AG08395 (cell line): ENCODE results near the gene EPS15.
"Not testable (repeated sequence)": the region's sequence is repeated elsewhere in the genome, so short reads cannot be mapped to it uniquely, and the experiment has no call there.

ENCODE experiments used
- DNase-seq: peaks from one replicate; pipeline ENCODE4 v3.0.0; 2012; ENCODE audit warnings: mixed read lengths, low spot score

The EPS15 gene

DNA sequence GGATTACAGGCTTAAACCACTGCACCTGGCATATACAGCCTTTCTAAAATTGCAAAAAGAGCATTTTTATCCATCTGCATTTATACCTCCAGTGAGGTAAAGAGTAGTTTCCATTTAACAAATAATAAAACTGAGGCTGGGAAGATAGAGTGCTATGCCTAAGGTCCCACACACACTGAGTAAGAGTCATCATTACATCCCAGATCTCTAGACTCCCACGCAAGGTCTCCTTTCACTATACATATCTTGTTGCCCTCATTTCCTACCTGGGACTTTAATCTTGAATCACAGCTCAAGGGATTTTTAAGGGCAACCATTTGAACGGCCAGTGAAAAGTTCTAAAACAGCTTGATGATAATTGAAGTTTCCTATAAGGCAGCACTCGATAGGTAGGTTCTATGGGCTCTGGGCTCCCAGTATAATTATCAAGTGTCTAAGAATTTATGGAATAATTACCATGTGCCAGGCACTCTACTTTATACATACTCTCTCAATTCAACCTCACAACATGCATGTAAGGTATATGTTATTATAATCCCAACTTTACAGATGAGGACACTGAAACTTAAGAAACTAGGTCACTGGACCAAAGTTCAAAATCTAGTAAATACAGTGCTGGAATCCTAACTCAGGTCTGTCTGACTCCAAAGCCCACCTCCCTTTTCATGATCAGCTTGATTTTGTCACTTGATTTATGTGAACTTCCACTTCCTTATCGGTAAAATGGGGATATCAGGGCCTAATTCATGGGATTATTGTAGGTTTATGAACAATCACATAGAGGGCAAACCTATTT lies 23.3 kb upstream of the EPS15 start:
- DNase-seq, result no peak

DNA sequence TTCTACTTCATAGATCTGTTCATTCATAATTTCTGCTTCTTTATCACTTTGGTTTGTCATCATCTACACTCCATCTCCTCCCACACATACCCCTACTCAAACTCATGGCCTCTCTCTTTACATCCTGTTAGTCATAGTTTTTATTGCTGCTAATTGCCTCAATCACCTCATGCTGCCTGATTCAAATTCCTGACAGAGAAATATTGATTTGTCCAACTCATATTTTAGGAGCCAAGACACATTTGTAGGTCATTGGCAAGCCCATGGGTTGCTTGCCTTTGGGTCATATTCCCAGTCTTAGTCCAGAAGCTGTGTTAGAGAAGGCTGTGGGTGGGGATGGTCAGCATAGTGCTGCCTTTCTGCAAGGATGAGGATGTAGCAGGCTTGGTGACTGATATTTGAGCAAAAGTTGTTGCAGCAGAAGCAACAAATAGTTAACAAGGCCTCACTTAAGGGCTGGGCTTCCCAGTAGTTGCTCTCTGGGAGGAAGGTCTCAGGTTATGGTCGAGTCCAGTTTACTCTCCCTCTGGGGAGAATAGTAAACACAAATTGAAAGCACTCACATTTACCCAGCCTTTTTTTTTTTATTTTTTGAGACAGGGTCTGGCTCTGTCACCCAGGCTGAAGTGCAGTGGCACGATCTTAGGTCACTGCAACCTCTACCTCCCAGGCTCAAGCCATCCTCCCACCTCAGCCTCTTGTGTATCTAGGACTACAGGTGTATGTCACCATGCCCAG lies 22.4 kb upstream of the EPS15 start:
- no peak for DNase-seq

- no peak for DNase-seq
Measured at GRCh38 chr1:51537568-51537967, 18.5 kb upstream of the EPS15 start.

GRCh38 chr1:51535006-51535592 lies 16.0 kb upstream of the EPS15 start:
- DNase-seq, result peak; percentile 77

DNA sequence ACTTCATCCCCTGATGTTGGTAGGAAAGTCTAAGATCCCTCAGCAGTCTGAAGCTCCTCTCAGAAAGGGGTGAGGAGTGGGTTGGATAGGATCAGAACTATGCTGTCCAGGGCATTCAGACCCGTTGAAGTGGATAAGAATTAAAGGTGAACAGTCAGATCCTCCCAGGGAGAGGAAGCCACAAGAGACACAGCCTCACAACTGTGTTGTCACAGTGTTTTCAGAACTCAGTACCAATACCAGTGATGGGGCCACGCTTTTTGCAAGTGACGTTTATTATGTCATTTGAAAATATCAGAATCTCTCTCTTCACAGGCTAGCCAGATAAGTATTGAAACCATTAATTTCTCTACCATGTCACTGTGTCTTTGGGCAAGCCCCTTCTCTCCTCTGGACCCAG lies 15.4 kb upstream of the EPS15 start:
- no peak for DNase-seq

DNA sequence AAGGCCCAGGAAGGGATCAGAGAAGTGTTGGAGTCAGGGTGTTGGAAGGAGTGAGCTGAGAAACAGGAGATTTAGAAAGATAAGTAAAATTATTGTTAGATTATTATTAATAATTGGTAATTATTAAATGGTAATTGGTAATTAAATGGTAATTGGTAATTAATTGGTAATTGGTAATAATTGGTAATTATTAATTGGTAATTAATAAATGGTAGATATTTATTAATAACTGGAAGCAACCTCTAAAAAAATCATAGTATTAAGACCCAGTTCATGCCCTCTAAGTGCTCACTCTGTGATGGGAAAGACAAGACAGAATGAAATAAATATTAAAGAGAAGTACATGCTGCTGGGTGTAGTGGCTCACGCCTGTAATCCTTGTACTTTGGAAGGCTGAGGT lies 13.8 kb upstream of the EPS15 start:
- no peak for DNase-seq

- not testable (repeated sequence) for DNase-seq
Measured at GRCh38 chr1:51530447-51530846, 11.4 kb upstream of the EPS15 start.

DNA sequence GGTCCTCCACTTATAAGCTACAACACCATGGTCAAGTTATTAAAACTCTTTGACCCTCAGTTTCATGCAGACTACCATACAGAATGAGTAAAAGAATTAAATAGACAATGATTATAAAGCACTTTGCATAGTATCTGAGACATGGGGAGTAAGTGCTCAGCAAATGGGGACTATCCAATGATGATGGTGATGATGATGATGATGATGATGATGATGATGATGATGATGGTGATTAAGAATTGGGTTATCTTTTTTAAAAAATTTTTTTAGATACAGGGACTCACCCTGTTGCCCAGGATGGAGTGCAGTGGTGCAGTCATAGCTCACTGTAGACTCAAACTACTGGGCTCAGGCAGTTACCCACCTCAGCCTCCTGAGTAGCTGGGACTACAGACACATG lies 8.1 kb upstream of the EPS15 start:
- DNase-seq, result no peak

- no peak for DNase-seq
Measured at GRCh38 chr1:51526248-51526647, 7.2 kb upstream of the EPS15 start.

DNA sequence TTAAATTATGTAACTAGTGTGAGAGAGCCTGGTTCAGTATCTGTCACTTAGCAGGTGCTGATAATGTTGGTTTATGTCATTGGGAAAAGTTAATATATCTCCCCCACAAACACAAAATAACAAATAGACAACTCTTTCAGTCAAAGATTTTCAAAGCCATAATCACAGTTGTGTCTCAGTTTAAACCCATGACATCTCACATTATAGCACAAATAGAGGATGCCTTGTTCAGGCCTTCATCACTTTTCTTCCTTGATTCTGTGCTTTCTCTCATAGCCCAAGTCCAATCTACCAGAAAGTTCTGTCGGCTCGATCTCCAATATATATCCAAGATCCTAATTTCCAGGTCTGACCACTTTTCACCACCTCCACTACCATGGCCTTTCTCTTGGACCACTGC lies 6.2 kb upstream of the EPS15 start:
- no peak for DNase-seq

GRCh38 chr1:51524817-51525216 lies 5.8 kb upstream of the EPS15 start:
- no peak for DNase-seq

DNA sequence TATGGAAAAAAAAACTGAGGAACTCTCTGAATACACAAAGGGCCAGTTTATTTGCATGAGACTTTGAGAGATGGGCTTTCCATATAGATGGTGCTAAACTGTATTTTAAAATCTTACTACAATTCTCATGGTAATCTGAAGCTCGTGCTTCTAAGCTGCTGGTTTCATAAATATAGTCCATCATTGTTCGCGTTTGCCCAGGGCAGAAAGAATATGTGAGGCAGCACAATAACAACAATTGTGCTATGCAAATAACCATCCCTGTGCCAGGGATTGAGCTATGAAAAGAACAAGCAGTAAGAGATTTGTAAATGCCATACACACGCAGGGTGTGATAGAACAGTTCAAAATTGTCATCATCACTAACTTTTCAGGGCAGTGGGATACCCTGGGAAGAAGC lies 4.9 kb upstream of the EPS15 start:
- DNase-seq, result no peak

GRCh38 chr1:51520700-51521248 lies 1.7 kb upstream of the EPS15 start:
- no peak for DNase-seq

DNA sequence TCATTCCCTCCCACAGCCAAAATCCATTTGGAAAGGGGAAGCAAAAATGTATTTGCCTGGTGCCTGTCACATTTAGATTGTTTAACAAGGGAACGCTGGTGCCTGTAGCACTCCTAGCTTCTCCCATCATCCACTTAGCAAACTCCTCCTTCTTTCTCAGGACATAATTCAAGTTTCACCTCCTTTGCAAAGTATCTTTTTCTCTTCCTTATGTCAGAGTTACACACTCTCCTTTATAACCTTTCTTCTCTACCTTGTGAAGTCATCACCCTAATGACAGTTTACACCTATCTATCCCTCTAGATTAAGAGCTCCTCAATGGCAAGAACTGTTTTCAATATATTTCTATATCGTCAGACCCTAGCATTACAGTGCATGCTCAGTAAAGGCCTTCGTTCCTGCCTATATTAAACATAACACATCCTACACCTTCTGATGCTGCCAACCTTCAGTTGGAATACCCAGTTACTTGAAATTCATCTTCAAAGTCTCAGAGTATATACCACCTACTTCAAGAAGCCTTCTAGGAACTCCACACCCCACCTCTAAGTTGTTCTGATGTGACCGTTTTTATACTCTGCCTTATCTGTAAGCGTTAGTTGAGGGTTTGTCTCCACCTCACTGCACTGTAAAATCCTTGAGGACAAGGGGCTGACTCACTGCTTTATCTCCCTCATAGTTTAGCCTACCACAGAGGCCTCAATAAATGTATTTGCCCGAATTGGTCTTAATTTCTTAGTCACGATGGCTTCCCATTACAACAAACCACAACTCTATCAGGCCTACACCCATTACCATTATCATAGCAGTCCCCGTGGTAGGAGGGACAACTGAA lies 1.0 kb upstream of the EPS15 start:
- peak; percentile 7 for DNase-seq

DNA sequence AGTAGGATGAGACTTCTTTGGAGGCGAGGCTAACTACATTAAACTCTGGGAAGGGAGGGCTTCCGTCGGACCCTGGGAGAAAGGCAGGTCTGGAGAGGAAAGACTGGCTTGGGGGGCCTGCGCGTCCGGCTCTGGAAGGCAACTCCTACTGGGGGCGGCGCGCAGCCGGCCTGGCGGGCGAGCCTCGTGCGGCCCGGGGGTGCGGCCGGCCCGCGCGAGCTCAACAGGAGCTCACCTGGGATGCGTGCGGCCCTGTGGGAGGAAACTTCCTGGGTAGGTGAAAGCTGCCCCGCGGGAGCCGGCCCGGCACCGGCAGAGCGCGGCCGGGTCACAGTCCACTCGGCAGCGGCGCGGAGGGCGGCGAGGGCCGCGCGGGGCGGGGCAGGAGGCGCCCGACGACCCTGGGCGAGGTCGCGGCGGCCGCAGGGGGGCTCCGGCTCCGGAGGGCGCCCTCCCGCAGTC lies 449 bp downstream of the EPS15 start:
- DNase-seq, result peak; percentile 13

DNA sequence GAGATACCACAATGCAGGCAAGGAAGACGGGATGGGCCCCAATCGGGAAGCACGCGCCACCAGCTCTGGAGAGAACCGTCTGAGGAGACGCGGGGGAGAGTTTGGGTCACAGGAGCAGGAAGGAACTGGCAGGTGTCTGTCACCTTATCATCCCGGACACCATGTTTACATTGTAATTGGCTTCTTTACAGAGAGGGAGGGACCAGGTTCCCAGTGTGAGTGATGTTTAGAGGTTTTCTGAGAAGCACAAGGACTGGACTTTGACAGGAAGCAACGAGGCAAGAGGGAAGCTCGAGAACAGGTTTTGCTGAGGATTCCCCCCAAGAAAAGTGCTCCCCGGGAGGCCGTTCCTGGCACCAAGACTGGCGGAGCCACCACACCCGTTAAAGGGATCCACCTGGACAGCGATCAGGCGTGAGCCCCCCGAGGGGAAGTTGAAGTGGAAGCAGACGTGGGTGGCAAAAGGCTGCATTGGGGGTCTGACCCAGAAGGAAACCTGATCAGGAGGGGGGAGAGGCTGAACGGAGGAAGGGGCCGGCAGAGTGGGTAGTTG lies 957 bp downstream of the EPS15 start:
- DNase-seq, result peak; percentile 31

DNA sequence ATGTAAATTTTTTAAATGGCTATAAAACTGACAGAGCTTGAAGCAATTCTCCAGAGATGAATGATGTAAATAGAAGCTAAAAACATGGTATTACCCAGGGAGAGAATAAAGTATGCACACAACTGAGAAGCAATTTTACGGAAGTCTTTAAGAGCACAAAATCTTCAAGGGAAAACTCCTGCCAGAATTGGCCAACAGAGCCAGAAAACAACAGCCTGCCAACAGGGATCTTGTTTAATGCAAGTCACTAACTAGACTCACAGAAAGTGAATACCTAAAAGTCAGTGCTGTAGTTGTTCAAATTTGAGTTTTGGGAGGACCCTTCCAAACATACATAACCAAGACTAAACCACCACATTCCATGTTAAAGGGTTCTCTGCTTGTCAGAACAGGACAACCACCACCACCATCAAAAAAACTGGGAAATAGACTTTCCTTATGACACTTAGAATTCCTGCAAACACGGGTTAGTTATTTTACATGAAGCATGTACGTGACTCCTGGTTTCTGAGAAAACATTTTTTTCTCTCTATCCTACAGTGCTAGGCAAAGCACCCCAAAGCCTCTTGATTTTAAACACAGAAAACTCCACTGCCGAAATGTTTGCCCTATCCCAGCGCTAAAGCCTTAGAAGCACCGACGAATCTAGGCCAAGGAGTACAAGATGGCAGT lies 1.6 kb downstream of the EPS15 start:
- no peak for DNase-seq

- DNase-seq, result no peak
Measured at GRCh38 chr1:51516649-51517158, 2.4 kb downstream of the EPS15 start.

DNA sequence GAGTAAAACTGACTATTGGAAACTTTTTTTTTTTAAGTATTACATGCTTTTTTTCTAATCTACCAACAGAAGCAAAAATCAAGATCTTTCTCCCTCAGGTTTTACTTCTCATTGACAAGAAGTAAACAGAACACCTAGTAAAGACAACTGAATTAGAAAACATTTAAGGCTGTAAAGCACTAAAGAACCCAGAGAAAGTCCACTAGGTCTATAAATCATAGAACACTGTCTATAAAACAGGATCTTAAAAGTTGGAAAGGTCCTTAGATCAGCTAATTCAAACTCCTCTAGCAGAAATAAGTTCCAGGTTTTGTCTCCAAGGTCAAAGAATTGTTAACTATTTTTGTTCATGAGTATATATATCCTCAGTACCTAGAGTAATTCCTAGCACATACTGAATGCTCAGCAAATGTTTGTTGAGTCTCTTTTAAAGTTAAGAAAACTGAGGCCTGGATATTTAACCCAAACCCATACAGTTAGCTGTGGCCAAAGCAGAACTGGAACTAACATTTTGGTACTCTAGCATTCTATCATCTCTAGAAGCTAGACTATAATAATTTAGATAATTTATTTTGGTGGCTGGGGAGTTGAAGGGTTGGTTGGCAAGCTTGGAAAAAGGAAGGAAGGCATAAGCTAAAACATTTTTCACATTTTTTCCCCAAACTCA lies 3.0 kb downstream of the EPS15 start:
- no peak for DNase-seq

GRCh38 chr1:51515312-51515960 lies 3.6 kb downstream of the EPS15 start:
- no peak for DNase-seq
